Measurements from ENCODE around the gene DTL.

Gene DTL

DNA sequence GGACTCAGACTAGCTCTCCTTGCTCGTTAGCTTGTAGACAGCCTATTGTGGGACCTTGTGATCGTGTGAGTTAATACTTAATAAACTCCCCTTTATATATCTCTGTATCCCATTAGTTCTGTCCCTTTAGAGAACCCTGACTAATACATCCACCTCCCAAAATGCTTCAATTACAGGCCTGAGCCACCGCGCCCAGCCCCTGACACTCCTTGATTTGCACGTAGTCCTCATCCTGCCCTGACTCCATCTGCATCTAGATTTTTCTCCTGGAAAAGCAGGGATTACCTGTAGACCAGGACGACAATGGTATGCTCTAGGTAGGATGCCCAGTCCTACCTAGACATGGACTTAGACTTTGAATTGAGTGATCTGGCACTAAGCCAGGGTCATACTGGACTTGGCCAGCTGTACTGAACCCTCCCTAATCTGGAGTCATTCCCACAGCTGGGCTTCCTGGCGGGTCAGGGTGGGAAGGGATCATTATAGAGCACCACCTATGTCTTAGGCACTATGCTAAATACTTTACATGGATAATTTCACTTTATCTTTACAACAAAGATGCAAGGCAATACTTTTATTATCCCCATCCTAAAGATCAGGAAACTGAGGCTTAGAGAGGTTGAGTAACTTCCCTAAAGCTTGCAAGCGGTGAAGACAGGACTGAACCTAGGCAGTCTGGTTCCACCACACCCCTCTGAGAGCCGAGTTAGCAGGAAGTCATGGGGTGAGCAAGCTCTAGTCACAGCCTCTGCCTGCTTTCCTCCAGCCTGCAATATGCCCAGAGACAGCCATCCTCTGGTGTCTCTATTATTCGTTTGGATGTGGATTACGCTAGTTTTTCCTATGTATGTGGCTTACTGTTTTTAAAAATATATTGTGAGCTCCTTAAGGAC, 89.4 kb downstream of the DTL start:
- no peak for TF ChIP-seq CTCF (IDR thresholded peaks at IDR 0.05; ENCODE audit: control insufficient read depth, extremely low read depth, insufficient read depth)
- H3K4me3 ChIP-seq (ENCODE audit: low read depth, low read length) = no peak overlapping the region
- DNase-seq (ENCODE audit: low read depth) = no peak

- no peak for TF ChIP-seq CTCF (IDR thresholded peaks at IDR 0.05; ENCODE audit: control insufficient read depth, extremely low read depth, insufficient read depth)
- no peak for DNase-seq (ENCODE audit: low read depth)
- no peak overlapping the region for H3K4me3 ChIP-seq (ENCODE audit: low read depth, low read length)
Measured at GRCh38 chr1:212125654-212126053, 90.1 kb downstream of the DTL start.

- TF ChIP-seq CTCF (IDR thresholded peaks at IDR 0.05; ENCODE audit: control insufficient read depth, extremely low read depth, insufficient read depth) = no peak
- no peak overlapping the region for H3K4me3 ChIP-seq (ENCODE audit: low read depth, low read length)
- DNase-seq (ENCODE audit: low read depth) = no peak
Measured at GRCh38 chr1:212127221-212127620, 91.7 kb downstream of the DTL start.

DNA sequence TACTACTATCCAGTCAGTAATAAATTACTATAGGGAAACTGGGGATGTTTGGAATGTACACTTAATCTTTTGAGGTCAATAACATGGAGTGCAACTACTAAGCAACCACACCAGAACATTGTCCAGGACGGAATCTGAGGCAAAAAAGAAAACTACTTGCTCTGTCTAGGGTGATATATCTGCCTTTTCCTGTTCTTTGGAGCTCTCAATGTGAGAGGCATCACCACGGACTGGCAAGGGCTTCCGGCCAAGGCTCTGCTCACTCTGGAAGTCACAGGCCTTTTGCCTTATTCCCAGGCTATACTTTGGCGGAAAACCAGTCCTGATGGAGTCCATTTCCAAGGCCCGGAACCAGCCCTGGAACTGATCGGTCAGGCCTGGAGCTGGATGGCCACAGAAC, 94.2 kb downstream of the DTL start:
- no peak overlapping the region for H3K4me3 ChIP-seq (ENCODE audit: low read depth, low read length)
- DNase-seq (ENCODE audit: low read depth) = no peak
- TF ChIP-seq CTCF (IDR thresholded peaks at IDR 0.05; ENCODE audit: control insufficient read depth, extremely low read depth, insufficient read depth) = no peak

GRCh38 chr1:212132025-212132424, 96.5 kb downstream of the DTL start:
- DNase-seq (ENCODE audit: low read depth) = no peak
- H3K4me3 ChIP-seq (ENCODE audit: low read depth, low read length) = no peak overlapping the region
- TF ChIP-seq CTCF (IDR thresholded peaks at IDR 0.05; ENCODE audit: control insufficient read depth, extremely low read depth, insufficient read depth) = no peak

DNA sequence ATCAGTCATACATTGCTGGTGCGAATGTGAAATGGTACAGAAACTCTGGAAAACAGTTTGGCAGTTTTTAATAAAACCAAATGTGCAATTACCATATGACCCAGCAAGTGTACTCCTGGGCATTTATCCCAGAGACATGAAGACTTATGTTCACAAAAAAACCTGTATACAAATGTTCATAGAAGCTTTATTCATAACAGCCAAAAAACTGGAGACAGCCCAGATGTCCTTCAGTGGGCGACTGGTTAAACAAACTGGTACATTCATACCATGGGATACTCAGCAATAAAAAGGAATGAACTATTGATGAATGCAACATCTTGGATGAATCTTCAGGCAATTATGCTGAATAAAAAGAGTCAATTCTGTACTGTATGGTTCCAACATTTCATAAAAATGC, 97.8 kb downstream of the DTL start:
- no peak for TF ChIP-seq CTCF (IDR thresholded peaks at IDR 0.05; ENCODE audit: control insufficient read depth, extremely low read depth, insufficient read depth)
- DNase-seq (ENCODE audit: low read depth) = peak; percentile 97
- H3K4me3 ChIP-seq (ENCODE audit: low read depth, low read length) = no peak overlapping the region

- no peak for DNase-seq (ENCODE audit: low read depth)
- no peak for TF ChIP-seq CTCF (IDR thresholded peaks at IDR 0.05; ENCODE audit: control insufficient read depth, extremely low read depth, insufficient read depth)
- H3K4me3 ChIP-seq (ENCODE audit: low read depth, low read length) = no peak overlapping the region
Measured at GRCh38 chr1:212135166-212135565, 99.6 kb downstream of the DTL start.

Data from LNCaP clone FGC (cell line).